Vagina (tissue), 2 donors: ENCODE measurements around the gene PDZD11. TPM values are rescaled to one million over a fixed set of nuclear protein-coding genes. Genes with fewer than 3 reads are reported as not detected.

Source experiments
- DNase-seq, 2 donors: peaks; one replicate each; pipeline ENCODE4 v3.0.0-alpha.2; 2017; ENCODE audit errors: extremely low spot score in 2 of 2
- H3K27ac ChIP-seq: fragments of 200-600 bp; sonication (generic); one replicate; pipeline ENCODE4 v1.5.1; 2019
- H3K27me3 ChIP-seq: fragments of 200-600 bp; sonication (generic); one replicate; pipeline ENCODE4 v1.5.1; 2019
- H3K36me3 ChIP-seq, 2 donors: fragments of 200-600 bp; sonication (generic); one replicate each; pipeline ENCODE4 v1.5.1; 2017 to 2019
- H3K4me1 ChIP-seq: fragments of 200-600 bp; sonication (generic); one replicate; pipeline ENCODE4 v1.5.1; 2019
- H3K4me3 ChIP-seq, 2 donors: fragments of 200-600 bp; sonication (generic); 1 replicate in 1 of 2; 2 replicates in 1 of 2; pipeline ENCODE4 v1.5.1; 2016 to 2019
- H3K9me3 ChIP-seq: fragments of 200-600 bp; sonication (generic); one replicate; pipeline ENCODE4 v1.5.1; 2019
- POLR2A ChIP-seq, 2 donors: fragments of 450-650 bp; IDR thresholded peaks; one replicate each; pipeline ENCODE4 v1.6.1; 2017; ENCODE audit warnings: antibody characterized with exemption in 2 of 2, mild to moderate bottlenecking in 2 of 2, moderate library complexity in 2 of 2
- POLR2AphosphoS5 ChIP-seq, 2 donors: sonication (generic); formaldehyde crosslinking; IDR thresholded peaks; one replicate each; pipeline ENCODE4 v1.9.0; 2017; ENCODE audit warnings: antibody characterized with exemption in 2 of 2, mild to moderate bottlenecking in 2 of 2, low read depth in 1 of 2; ENCODE audit not compliant: insufficient read depth in 1 of 2
- intact Hi-C: fragments of 100-400 bp; cut with DNase I; formaldehyde crosslinking; loops from one replicate; pipeline ENCODE4 v1.15.1; 2023
- total RNA-seq: library from RNA; depleted of rRNA; stranded (reverse); fragments of >200 nt; gene quantifications from one replicate; pipeline ENCODE4 v1.2.3, GENCODE V29; 2016
- TF ChIP-seq, protein P1 (sequence below), 3 experiments: fragments of 450-650 bp in 2 of 3; fragments of 200-600 bp in 1 of 3; sonication (generic) in 1 of 3; IDR thresholded peaks; one replicate each; pipeline ENCODE4 v1.5.1; 2017 to 2019; ENCODE audit warnings: antibody characterized with exemption in 3 of 3, mild to moderate bottlenecking in 2 of 3, moderate library complexity in 2 of 3

The PDZD11 gene
- total RNA-seq, 1 donor from 2014 or later: 33.4 TPM

DNA sequence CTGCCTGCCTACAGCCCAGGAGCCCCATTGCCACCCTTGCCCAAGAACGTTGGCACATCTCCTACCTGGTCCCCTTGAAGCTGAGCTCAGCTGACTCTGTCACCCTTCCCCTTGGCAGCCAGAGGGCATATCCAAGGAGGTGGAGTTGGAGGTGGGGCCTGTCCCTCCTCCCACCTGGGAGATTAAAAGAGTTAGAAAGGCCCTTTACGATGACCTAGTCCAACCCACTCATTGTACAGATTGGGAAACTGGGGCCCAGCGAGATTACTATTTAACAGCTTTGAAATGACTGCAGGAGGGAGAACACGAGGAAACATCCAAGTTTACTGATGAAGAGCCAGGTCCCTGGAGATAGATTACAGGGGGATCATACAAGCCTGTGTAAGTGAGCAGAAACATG lies 29.6 kb downstream of the PDZD11 start, which contains the start of gene P2RY4:
Gene P2RY4, minus strand, starts transcription at position 101 of the 400 bp plus-strand sequence. CDS start 580 bp downstream, outside the sequence.
- Histone ChIP-seq H3K4me3 (no peak within 1 kb of the TSS), H3K4me1 (no peaks in the 10 kb centered on the region), H3K9me3 (no peaks in the 10 kb centered on the region), H3K36me3 (no peaks in the 10 kb centered on the region), H3K27me3 (no peaks in the 10 kb centered on the region), H3K27ac (no peak within 1 kb of the TSS)
- no peak for TF ChIP-seq POLR2AphosphoS5 (IDR thresholded peaks at IDR 0.05; ENCODE audit: insufficient read depth in 1 of 2, low read depth in 1 of 2)
- TF ChIP-seq, protein P1, sequence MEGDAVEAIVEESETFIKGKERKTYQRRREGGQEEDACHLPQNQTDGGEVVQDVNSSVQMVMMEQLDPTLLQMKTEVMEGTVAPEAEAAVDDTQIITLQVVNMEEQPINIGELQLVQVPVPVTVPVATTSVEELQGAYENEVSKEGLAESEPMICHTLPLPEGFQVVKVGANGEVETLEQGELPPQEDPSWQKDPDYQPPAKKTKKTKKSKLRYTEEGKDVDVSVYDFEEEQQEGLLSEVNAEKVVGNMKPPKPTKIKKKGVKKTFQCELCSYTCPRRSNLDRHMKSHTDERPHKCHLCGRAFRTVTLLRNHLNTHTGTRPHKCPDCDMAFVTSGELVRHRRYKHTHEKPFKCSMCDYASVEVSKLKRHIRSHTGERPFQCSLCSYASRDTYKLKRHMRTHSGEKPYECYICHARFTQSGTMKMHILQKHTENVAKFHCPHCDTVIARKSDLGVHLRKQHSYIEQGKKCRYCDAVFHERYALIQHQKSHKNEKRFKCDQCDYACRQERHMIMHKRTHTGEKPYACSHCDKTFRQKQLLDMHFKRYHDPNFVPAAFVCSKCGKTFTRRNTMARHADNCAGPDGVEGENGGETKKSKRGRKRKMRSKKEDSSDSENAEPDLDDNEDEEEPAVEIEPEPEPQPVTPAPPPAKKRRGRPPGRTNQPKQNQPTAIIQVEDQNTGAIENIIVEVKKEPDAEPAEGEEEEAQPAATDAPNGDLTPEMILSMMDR (IDR thresholded peaks at IDR 0.05): no peak
- intact Hi-C loops: no loop called here
- no peak for DNase-seq

DNA sequence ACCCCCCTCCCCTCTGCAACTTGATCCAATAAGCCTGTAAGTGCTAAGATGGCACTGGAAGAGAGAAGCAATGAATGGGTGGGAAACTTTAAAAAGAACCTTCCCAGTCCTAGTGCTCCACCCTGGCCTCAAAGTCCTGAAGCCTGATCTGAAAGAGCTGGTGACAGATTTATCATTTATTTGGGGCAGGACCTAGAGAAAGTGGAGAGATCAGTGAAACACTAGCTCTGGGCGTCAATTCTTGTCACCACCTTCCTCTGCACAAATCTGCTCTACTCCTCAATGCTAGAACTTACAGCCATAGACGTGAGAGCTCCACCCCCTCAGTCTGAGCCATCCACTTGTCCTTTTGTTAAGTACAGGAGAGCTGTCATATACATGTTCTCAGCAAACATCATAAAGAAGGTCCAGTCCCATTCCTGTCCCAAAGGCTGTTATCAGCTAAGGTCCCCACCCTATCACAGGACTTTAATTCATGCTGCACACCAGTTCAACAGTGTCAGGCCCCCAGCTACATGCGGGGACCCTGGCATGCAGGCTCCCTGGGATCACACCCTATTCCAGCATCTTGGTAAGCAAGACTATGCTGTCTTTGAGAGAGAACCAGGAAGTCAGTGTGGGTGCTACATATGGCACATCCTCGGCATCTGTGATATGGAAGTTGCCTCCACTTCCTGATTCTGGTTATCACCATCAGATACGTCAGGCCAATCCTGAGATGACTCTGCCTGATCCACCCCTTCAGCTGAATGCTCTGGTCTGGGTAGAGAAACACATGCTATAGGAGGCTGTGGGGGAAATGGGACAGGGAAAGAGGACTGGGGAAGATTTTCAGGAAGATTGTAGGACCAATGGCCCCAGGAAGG lies 32.1 kb downstream of the PDZD11 start:
- Histone ChIP-seq H3K36me3 (no peaks in the 10 kb centered on the region), H3K4me1 (no peaks in the 10 kb centered on the region), H3K9me3 (no peaks in the 10 kb centered on the region), H3K4me3 (no peak overlapping the region), H3K27me3 (no peaks in the 10 kb centered on the region), H3K27ac (no peak overlapping the region)
- intact Hi-C loops: no loop called here
- no peak for DNase-seq
- TF ChIP-seq POLR2A (IDR thresholded peaks at IDR 0.05) (no peak), POLR2AphosphoS5 (IDR thresholded peaks at IDR 0.05; ENCODE audit: insufficient read depth in 1 of 2, low read depth in 1 of 2) (no peak)
- TF ChIP-seq, protein P1 (IDR thresholded peaks at IDR 0.05): no peak

DNA sequence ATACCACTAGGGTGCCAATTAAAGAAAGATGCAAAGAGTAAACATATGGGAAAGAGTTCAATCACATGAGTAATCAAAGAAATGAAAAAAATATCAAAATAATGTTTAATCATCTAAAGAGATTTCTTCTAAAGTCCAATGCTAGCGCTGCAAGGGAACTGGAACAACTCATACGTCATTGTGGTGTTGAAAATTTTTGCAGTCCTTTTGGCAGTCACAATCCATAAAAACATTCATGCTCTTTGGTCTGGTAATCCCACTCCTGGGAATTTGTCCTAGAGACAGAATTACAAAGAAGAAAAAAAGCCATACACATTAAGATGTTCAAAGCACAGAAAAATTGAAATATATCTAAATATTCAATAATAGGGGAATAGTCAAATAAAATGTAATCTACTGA lies 34.3 kb downstream of the PDZD11 start:
- Histone ChIP-seq H3K9me3 (no peaks in the 10 kb centered on the region), H3K36me3 (no peaks in the 10 kb centered on the region), H3K27me3 (no peaks in the 10 kb centered on the region), H3K4me1 (no peaks in the 10 kb centered on the region), H3K27ac (no peak overlapping the region), H3K4me3 (no peak overlapping the region)
- intact Hi-C loops: no loop called here
- no peak for DNase-seq
- no peak for TF ChIP-seq POLR2A (IDR thresholded peaks at IDR 0.05)
- TF ChIP-seq, protein P1 (IDR thresholded peaks at IDR 0.05): no peak
- no peak for TF ChIP-seq POLR2AphosphoS5 (IDR thresholded peaks at IDR 0.05; ENCODE audit: insufficient read depth in 1 of 2, low read depth in 1 of 2)

DNA sequence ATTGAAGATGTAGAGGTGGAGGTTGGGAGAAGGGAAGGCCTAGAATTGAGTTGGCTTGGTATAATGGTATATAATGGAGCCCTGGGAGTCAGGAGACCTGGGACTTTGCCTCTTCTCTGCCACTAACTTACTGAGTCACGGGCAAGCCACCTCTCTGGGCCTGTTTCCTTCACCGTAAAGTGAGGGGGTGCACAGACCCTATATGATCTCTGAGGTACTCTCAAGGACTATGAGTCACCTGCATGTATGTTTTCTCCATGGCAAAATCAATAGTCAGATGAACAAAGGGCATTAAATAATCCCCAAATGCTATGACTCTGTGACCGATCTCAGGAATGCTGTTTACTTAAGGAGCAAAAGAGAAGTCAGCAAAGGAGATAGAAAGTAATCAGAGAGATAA lies 34.8 kb downstream of the PDZD11 start:
- Histone ChIP-seq H3K9me3 (no peaks in the 10 kb centered on the region), H3K27me3 (no peaks in the 10 kb centered on the region), H3K27ac (no peak overlapping the region), H3K4me3 (no peak overlapping the region), H3K4me1 (no peaks in the 10 kb centered on the region), H3K36me3 (no peaks in the 10 kb centered on the region)
- intact Hi-C loops: no loop called here
- no peak for DNase-seq
- TF ChIP-seq, protein P1 (IDR thresholded peaks at IDR 0.05): no peak
- no peak for TF ChIP-seq POLR2AphosphoS5 (IDR thresholded peaks at IDR 0.05; ENCODE audit: insufficient read depth in 1 of 2, low read depth in 1 of 2)
- TF ChIP-seq POLR2A (IDR thresholded peaks at IDR 0.05): no peak

DNA sequence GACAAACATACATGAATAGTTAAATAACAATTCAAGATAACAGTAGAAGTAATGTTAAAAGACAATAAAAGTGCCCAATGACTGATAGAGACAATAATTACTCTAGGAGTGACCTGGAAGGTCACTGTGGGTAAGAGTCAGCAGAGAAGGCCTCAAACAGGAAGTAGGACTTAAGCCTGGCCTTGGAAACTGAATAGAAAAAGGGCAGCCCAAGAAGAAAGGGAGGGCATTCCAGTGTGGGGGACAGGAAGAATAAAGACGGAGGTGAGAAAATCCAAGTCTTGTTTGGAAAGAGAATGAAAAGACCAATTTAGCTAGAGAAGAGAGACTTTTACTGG lies 35.7 kb downstream of the PDZD11 start:
- Histone ChIP-seq H3K27ac (no peak overlapping the region), H3K4me1 (no peaks in the 10 kb centered on the region), H3K27me3 (no peaks in the 10 kb centered on the region), H3K9me3 (no peaks in the 10 kb centered on the region), H3K36me3 (no peaks in the 10 kb centered on the region), H3K4me3 (no peak overlapping the region)
- no peak for DNase-seq
- TF ChIP-seq POLR2AphosphoS5 (IDR thresholded peaks at IDR 0.05; ENCODE audit: insufficient read depth in 1 of 2, low read depth in 1 of 2): no peak
- TF ChIP-seq POLR2A (IDR thresholded peaks at IDR 0.05): no peak
- TF ChIP-seq, protein P1 (IDR thresholded peaks at IDR 0.05): no peak
- intact Hi-C loops: no loop called here
